Spleen (tissue), 11 donors: ENCODE measurements around the gene GOLGA7B. TPM values are rescaled to one million over a fixed set of nuclear protein-coding genes. Genes with fewer than 3 reads are reported as not detected.

Experiments used
- DNase-seq: peaks from one replicate; pipeline ENCODE4 v3.0.0-alpha.2; 2020
- H3K27ac ChIP-seq, 8 donors: fragments of 200-600 bp; sonication (generic) in 7 of 8; 1 replicate in 4 of 8; 2 replicates in 4 of 8; pipeline versions ENCODE4 v1.5.0 to v1.8.0; 2016 to 2021; ENCODE audit warnings: inconsistent platforms in 4 of 8, mild to moderate bottlenecking in 4 of 8, moderate library complexity in 1 of 8
- H3K27me3 ChIP-seq, 7 donors: fragments of 200-600 bp; sonication (generic) in 6 of 7; replicated peaks in 1 of 7; 1 replicate in 4 of 7; 2 replicates in 3 of 7; pipeline versions ENCODE4 v1.5.0 to v1.8.0; 2016 to 2021; ENCODE audit warnings: inconsistent platforms in 3 of 7, mild to moderate bottlenecking in 1 of 7
- H3K36me3 ChIP-seq, 6 donors: fragments of 200-600 bp; sonication (generic) in 5 of 6; 1 replicate in 4 of 6; 2 replicates in 2 of 6; pipeline versions ENCODE4 v1.5.0 to v1.8.0; 2016 to 2021; ENCODE audit warnings: inconsistent platforms in 2 of 6
- H3K4me1 ChIP-seq, 6 donors: fragments of 200-600 bp; sonication (generic) in 5 of 6; 1 replicate in 3 of 6; 2 replicates in 3 of 6; pipeline versions ENCODE4 v1.5.0 to v1.8.0; 2016 to 2021; ENCODE audit warnings: inconsistent platforms in 3 of 6
- H3K4me3 ChIP-seq, 8 donors: fragments of 200-600 bp; sonication (generic) in 7 of 8; 1 replicate in 4 of 8; 2 replicates in 4 of 8; pipeline versions ENCODE4 v1.5.0 to v1.8.0; 2016 to 2021; ENCODE audit warnings: inconsistent platforms in 4 of 8, mild to moderate bottlenecking in 4 of 8, moderate library complexity in 2 of 8
- H3K9me3 ChIP-seq, 8 donors: fragments of 200-600 bp; sonication (generic) in 7 of 8; 1 replicate in 4 of 8; 2 replicates in 4 of 8; pipeline versions ENCODE4 v1.5.0 to v1.8.0; 2016 to 2021; ENCODE audit warnings: inconsistent platforms in 4 of 8
- CTCF ChIP-seq, 11 experiments: fragments of 200-600 bp in 7 of 11; fragments of 450-650 bp in 4 of 11; sonication (generic) in 4 of 11; IDR thresholded peaks in 8 of 11; conservative IDR thresholded peaks in 3 of 11; 1 replicate in 7 of 11; 2 replicates in 4 of 11; pipeline versions ENCODE4 v1.4.0 to v1.8.0; 2016 to 2021; ENCODE audit warnings: antibody characterized with exemption in 11 of 11, inconsistent platforms in 4 of 11, mild to moderate bottlenecking in 1 of 11
- POLR2A ChIP-seq, 3 donors: fragments of 450-650 bp; IDR thresholded peaks; one replicate each; pipeline ENCODE4 v1.5.1; 2017; ENCODE audit warnings: antibody characterized with exemption in 3 of 3, mild to moderate bottlenecking in 1 of 3
- POLR2AphosphoS5 ChIP-seq, 3 donors: sonication (generic); formaldehyde crosslinking; IDR thresholded peaks; one replicate each; pipeline ENCODE4 v1.5.1; 2017; ENCODE audit warnings: antibody characterized with exemption in 3 of 3
- WGBS, 5 donors: extraction: QIAGEN DNeasy Blood & Tissue Kit in 3 of 5; methylation state at CpG; one replicate each; pipeline versions ENCODE4 v1.1.5 to v1.1.7; 2013 to 2018; 5-methylcytosine and 5-hydroxymethylcytosine counted together
- intact Hi-C: fragments of 100-400 bp; cut with DNase I; formaldehyde crosslinking; loops from one replicate; pipeline ENCODE4 v1.15.0; 2023; ENCODE audit warnings: low total_unique reads
- polyA plus RNA-seq, 3 donors: library from polyadenylated mRNA; stranded (reverse); fragments of 200-250 nt; gene quantifications; one replicate each; pipeline ENCODE4 v1.2.1, GENCODE V29; 2013
- total RNA-seq, 7 donors: library from RNA; depleted of rRNA in 3 of 7; stranded (reverse); fragments of >200 nt in 3 of 7; fragmentation: NEBNext Ultra II Directional in 4 of 7; extraction: Animal tissue kit (Norgen Biotek cat#: 25700) in 4 of 7; gene quantifications; one replicate each; pipeline versions ENCODE4 v1.1.0 to v1.2.1, GENCODE V29; 2016 to 2021
- donor health status: healthy with polysubstance abuse.
- donor health status: DM: no; HTN: no; CAD: no; lungs with moderate emphysema.
- donor health status: DM: no; HTN: no; CAD: no.
- donor health status: Bipolar disorder and iron deficiency.
- donor health status: healthy.
- donor health status: DM: no; HTN: no; CAD: no.
- donor health status: DM: yes; HTN: yes; CAD: no.

Gene GOLGA7B
- total and polyA plus RNA-seq, 10 donors = 0.27 to 1.0 (median 0.52) TPM

- Histone ChIP-seq H3K9me3 (no peaks in the 10 kb centered on the region), H3K4me3 (no peak overlapping the region), H3K27me3 (peaks cover 0 to 73% (median 0%) of the 10 kb centered on the region in 7 donors), H3K36me3 (no peaks in the 10 kb centered on the region), H3K4me1 (peaks cover 0 to 7% (median 6%) of the 10 kb centered on the region in 6 donors), H3K27ac (no peak overlapping the region)
- DNase-seq = no peak
- intact Hi-C loops = no loop called here
- TF ChIP-seq POLR2A (IDR thresholded peaks at IDR 0.05) (no peak), POLR2AphosphoS5 (IDR thresholded peaks at IDR 0.05) (no peak), CTCF (IDR thresholded peaks at IDR 0.05 in 8 of 11, conservative IDR thresholded peaks at IDR 0.05 in 3 of 11) (no peak)
- 70 to 84% (median 79%) methylated on average over 15 to 21 of the region's 21 CpGs for WGBS, 5 donors
Observed at GRCh38 chr10:97915346-97916131, 65.9 kb downstream of the GOLGA7B start.

DNA sequence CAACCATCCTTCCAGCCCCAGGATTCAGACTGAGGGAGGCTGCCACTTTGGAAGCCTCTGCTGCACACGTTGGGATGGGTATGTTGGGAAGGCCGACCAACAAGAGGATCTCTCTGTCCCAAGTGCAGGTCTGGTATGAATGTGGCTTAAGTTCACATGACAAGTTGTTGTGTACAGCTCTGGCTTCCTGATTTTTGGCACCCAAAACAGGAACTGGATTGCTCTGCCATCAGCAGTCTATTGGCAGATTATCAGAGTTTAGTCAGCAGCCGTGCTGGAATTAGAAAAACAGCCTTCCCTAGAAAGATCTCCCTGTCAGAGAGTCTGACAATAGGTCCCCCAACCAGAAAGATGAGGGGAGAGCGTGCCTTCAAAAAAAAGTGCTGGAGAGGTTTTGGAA lies 66.9 kb downstream of the GOLGA7B start:
- peaks cover 0 to 74% (median 0%) of the 10 kb centered on the region in 7 donors for H3K27me3 ChIP-seq
- intact Hi-C loops = no loop called here
- no peak overlapping the region for H3K4me3 ChIP-seq
- H3K36me3 ChIP-seq = no peaks in the 10 kb centered on the region
- peaks cover 0 to 7% (median 6%) of the 10 kb centered on the region in 6 donors for H3K4me1 ChIP-seq
- no peaks in the 10 kb centered on the region for H3K9me3 ChIP-seq
- no peak for DNase-seq
- no peak overlapping the region for H3K27ac ChIP-seq
- no peak for TF ChIP-seq POLR2A (IDR thresholded peaks at IDR 0.05)
- no peak for TF ChIP-seq CTCF (IDR thresholded peaks at IDR 0.05 in 8 of 11, conservative IDR thresholded peaks at IDR 0.05 in 3 of 11)
- no peak for TF ChIP-seq POLR2AphosphoS5 (IDR thresholded peaks at IDR 0.05)
- WGBS, 5 donors = 39 to 65% (median 53%) methylated on average over 4 of the region's 4 CpGs

GRCh38 chr10:97919012-97919411 lies 69.4 kb downstream of the GOLGA7B start:
- intact Hi-C loops = no loop called here
- peaks cover 0 to 76% (median 0%) of the 10 kb centered on the region in 7 donors for H3K27me3 ChIP-seq
- H3K4me3 ChIP-seq = no peak overlapping the region
- 26 to 44% (median 41%) methylated on average over 3 of the region's 3 CpGs for WGBS, 5 donors
- TF ChIP-seq CTCF (IDR thresholded peaks at IDR 0.05 in 8 of 11, conservative IDR thresholded peaks at IDR 0.05 in 3 of 11) (no peak), POLR2A (IDR thresholded peaks at IDR 0.05) (no peak), POLR2AphosphoS5 (IDR thresholded peaks at IDR 0.05) (no peak)
- H3K4me1 ChIP-seq = peaks cover 0 to 7% (median 6%) of the 10 kb centered on the region in 6 donors
- no peaks in the 10 kb centered on the region for H3K36me3 ChIP-seq
- H3K27ac ChIP-seq = no peak overlapping the region
- DNase-seq = no peak
- no peaks in the 10 kb centered on the region for H3K9me3 ChIP-seq

DNA sequence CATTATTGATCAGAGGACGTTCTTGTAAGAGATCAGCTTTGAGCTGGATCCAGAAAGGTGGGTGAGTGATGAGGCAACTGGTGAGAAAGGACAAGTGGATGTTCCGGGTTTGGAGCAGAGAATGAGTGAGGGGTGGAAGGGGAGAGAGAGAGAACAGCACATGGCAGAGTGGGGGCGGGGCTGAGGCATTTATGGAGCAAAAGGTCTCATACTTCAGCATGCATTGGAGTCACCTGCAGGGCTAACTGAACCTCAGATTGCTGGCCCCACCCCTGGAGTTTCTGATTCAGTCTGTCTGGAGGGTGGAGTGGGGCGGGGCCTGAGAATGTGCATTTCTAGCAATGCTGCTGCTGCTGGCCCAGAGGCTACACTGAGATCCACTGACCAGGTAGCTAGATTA lies 71.2 kb downstream of the GOLGA7B start:
- H3K4me1 ChIP-seq = no peaks in the 10 kb centered on the region
- intact Hi-C loops = no loop called here
- 45 to 70% (median 53%) methylated on average over 4 of the region's 4 CpGs for WGBS, 5 donors
- H3K9me3 ChIP-seq = no peaks in the 10 kb centered on the region
- DNase-seq = peak; percentile 24
- H3K27ac ChIP-seq = no peak overlapping the region
- H3K4me3 ChIP-seq = no peak overlapping the region
- no peaks in the 10 kb centered on the region for H3K36me3 ChIP-seq
- H3K27me3 ChIP-seq = peaks cover 0 to 76% (median 0%) of the 10 kb centered on the region in 7 donors
- TF ChIP-seq POLR2AphosphoS5 (IDR thresholded peaks at IDR 0.05) (no peak), POLR2A (IDR thresholded peaks at IDR 0.05) (no peak)

Other genes with a start within 250 kb of the GOLGA7B start
- 1 to 10 TPM; 1.6 to 5.0 (median 2.8) TPM for gene MORN4, start 216.3 kb upstream of the GOLGA7B start, total RNA-seq
- 1 to 10 TPM; 2.0 to 2.8 (median 2.6) TPM for gene MORN4, start 216.3 kb upstream of the GOLGA7B start, polyA plus RNA-seq
- gene PI4K2A, start 209.2 kb upstream of the GOLGA7B start, total RNA-seq = 10 to 100 TPM; 19.1 to 28.7 (median 23.4) TPM
- 10 to 100 TPM in 1 of 3 donors, 1 to 10 TPM in 2; 7.1 to 14.3 (median 7.5) TPM for gene PI4K2A, start 209.2 kb upstream of the GOLGA7B start, polyA plus RNA-seq
- 10 to 100 TPM in 6 of 7 donors, 1 to 10 TPM in 1; 4.8 to 35.8 (median 16.0) TPM for gene AVPI1, start 162.6 kb upstream of the GOLGA7B start, total RNA-seq
- 10 to 100 TPM in 1 of 3 donors, 1 to 10 TPM in 2; 4.0 to 12.2 (median 6.2) TPM for gene AVPI1, start 162.6 kb upstream of the GOLGA7B start, polyA plus RNA-seq
- gene MARVELD1, start 136.1 kb upstream of the GOLGA7B start, total RNA-seq = 10 to 100 TPM; 11.0 to 24.6 (median 17.2) TPM
- gene MARVELD1, start 136.1 kb upstream of the GOLGA7B start, polyA plus RNA-seq = 1 to 10 TPM; 3.7 to 7.8 (median 6.4) TPM
- gene ZFYVE27, start 112.7 kb upstream of the GOLGA7B start, total RNA-seq = 10 to 100 TPM; 29.2 to 42.2 (median 34.1) TPM
- 10 to 100 TPM; 16.8 to 24.7 (median 17.5) TPM for gene ZFYVE27, start 112.7 kb upstream of the GOLGA7B start, polyA plus RNA-seq
- gene SFRP5, start 77.8 kb upstream of the GOLGA7B start, total RNA-seq = not detected
- 1 to 10 TPM in 1 of 3 donors, under 1 TPM in 1, not detected in 1; 0.09 to 3.6 TPM for gene SFRP5, start 77.8 kb upstream of the GOLGA7B start, polyA plus RNA-seq
- gene CRTAC1, start 180.8 kb downstream of the GOLGA7B start, total RNA-seq = under 1 TPM in 3 of 7 donors, not detected in 4; 0.26 to 0.74 (median 0.35) TPM
- gene CRTAC1, start 180.8 kb downstream of the GOLGA7B start, polyA plus RNA-seq = under 1 TPM in 2 of 3 donors, not detected in 1; 0.17 to 0.22 TPM